ENCODE results near the gene SUFU.

DNA sequence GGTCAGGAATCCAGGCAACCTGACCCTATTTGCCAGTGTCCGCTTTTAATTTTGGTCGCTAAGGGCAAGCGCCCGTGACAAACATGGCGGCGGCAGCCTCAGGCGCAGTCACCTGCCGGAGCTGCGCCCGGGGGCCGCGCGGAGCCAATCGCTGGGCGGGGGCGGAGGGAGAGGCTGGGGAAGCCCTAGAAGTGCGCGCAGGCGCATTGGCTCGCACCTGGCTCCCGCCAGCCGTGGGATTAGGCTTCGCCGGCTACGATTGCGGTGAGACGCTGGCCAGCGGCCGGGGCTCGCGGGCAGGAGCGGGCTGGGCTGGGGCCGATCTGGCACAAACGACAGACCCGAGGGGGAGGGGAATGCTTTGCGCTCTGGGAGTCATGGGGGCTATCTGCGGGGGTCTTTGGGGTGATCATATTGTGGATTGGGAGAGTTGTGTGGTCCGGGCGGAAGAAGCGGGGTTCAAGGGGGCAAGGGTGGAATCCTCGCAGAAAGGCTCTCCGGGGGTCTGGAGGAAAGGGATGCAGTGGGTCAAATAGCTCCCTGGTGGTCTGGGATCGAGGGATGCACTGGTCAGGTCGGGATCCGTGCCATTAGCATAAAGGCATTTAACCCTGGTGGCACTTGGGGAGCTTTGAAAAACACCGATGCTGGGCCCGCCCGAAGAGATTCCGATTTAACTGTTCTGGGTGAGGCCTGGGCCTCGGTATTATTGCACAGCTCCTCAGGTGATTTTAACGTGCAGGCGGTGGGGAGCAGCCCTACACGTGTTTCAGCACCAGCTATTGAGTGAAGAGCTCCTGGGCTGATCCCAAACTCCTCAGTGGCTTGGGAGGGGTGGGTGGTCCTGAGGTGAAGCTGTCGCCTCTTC, 42.4 kb upstream of the SUFU start:
- TF ChIP-seq, protein P1, sequence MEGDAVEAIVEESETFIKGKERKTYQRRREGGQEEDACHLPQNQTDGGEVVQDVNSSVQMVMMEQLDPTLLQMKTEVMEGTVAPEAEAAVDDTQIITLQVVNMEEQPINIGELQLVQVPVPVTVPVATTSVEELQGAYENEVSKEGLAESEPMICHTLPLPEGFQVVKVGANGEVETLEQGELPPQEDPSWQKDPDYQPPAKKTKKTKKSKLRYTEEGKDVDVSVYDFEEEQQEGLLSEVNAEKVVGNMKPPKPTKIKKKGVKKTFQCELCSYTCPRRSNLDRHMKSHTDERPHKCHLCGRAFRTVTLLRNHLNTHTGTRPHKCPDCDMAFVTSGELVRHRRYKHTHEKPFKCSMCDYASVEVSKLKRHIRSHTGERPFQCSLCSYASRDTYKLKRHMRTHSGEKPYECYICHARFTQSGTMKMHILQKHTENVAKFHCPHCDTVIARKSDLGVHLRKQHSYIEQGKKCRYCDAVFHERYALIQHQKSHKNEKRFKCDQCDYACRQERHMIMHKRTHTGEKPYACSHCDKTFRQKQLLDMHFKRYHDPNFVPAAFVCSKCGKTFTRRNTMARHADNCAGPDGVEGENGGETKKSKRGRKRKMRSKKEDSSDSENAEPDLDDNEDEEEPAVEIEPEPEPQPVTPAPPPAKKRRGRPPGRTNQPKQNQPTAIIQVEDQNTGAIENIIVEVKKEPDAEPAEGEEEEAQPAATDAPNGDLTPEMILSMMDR (IDR thresholded peaks at IDR 0.05): no peak
- TF ChIP-seq EP300 (IDR thresholded peaks at IDR 0.05) (no peak), POLR2A (IDR thresholded peaks at IDR 0.05) (peak in 1 of 4 donors; percentile 31), POLR2AphosphoS5 (IDR thresholded peaks at IDR 0.05) (peak; percentile 56 to 93 (median 76))

Data from stomach (tissue), 4 donors.